ENCODE measurements around the gene FNDC3B. TPM values are rescaled to one million over a fixed set of nuclear protein-coding genes. Genes with fewer than 3 reads are reported as not detected.
A peak's percentile ranks its signal among the peaks of the same experiment; 100 is the strongest.
"Not testable (repeated sequence)": the region's sequence is repeated elsewhere in the genome, so short reads cannot be mapped to it uniquely, and the experiment has no call there.

FNDC3B gene
- total RNA-seq, 1 donor from 2014 or later, result 103 TPM

GRCh38 chr3:172235698-172236097, 196.3 kb downstream of the FNDC3B start:
- no peak for DNase-seq (ENCODE audit: low spot score)

DNA sequence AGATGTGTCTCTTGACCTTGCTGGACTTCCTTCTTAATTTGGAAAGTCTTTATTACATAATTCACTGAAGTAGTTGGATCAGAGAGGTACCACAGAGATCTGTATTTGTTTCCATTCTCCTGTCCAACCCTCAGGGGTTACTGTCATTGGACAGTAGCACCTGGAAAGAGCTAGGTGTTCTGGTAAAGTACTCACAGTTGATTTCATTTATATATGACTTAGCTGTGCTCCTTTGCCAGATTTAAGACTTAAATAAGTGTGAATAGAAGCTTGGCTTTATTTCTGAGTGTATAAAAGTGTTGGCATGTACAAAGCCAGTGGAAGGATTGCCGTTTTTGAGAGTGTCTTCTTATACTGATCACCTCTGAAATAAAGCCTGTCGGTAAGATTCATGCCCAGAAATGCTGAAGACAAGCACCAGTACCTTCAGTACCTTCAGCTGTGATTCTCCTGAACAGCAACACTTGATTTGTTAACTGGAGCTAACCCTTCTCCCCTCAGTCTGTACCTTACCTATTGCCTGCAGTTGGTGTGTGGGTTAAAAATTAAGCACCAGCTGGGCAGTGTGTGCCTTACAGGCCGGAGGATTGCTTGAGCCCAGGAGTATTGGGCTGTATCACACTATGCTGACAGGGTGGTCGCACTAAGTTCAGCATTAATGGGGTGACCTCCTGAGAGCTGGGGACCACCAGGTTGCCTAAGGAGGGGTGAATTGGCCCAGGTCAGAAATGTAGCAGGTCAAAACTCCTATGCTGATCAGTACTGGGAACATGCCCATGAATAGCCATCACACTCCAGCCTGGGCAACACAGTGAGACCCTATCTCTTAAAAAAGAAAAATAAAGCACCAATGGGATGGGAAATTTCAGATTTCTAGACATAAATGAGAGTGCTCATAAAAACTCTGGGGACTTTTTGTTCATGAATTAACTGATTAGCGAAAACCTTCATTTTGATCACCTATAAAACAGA, 197.7 kb downstream of the FNDC3B start:
- DNase-seq (ENCODE audit: low spot score), result no peak

DNA sequence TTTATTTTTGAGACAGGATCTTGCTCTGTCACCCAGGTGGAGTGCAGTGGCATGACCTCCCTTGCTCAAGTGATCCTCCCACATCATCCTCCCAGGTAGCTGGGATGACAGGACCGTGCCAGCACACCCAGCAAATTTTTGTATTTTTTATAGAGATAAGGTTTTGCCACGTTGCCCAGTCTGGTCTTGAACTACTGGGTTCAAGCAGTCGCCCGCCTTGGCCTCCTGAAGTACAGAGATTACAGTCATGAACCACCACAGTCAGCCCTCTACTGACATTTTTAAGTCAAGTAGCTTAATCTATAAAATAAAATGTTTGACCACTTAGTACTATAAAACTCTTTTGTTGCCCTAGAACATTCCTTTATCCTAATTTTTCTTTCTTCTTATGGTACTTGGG, 198.8 kb downstream of the FNDC3B start:
- DNase-seq (ENCODE audit: low spot score), result no peak

GRCh38 chr3:172239218-172239790, 199.9 kb downstream of the FNDC3B start:
- no peak for DNase-seq (ENCODE audit: low spot score)

GRCh38 chr3:172241405-172241804, 202.0 kb downstream of the FNDC3B start:
- DNase-seq (ENCODE audit: low spot score), result no peak

- DNase-seq (ENCODE audit: low spot score), result not testable (repeated sequence)
These were observed 203.1 kb downstream of the FNDC3B start for GRCh38 chr3:172242471-172242870.

- DNase-seq (ENCODE audit: low spot score), result not testable (repeated sequence)
These were observed 204.0 kb downstream of the FNDC3B start for GRCh38 chr3:172243376-172243775.

GRCh38 chr3:172244011-172244410, 204.6 kb downstream of the FNDC3B start:
- DNase-seq (ENCODE audit: low spot score), result no peak

- DNase-seq (ENCODE audit: low spot score), result no peak
These were observed 205.9 kb downstream of the FNDC3B start for GRCh38 chr3:172245241-172245640.

DNA sequence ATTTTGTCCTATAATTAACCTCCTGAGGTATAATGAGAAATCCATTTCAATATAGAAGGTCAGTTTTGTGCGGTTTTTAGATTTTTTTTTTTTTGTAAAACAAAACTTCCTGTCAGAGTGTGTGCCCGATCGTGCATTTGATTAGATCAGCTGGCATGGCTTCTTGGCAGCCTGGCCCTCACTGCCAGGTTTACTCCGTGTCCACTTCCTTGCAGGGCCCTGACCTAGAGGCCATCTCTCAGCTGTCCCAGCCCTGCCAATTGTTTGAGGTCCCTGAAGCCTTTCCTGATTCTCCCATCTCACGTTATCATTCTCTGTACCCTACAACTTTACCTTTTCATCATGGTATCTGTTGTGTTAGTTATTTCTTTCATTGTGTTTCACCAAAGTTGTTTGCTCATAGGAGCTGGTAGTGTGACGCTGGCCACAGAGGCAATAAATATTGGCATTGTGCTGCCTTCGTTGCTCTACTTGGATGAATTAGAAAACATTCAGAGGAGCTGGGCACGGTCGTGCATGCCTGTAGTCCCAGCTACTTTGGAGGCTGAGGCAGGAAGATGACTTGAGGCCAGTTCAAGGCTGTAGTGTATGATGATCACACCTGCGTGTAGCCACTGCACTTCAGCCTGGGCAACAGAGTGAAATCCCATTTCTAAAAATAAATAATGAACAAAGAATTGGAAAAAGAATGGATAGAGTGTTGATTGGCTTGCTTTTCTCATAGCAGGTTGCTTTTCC, 206.9 kb downstream of the FNDC3B start:
- DNase-seq (ENCODE audit: low spot score), result peak; percentile 23

GRCh38 chr3:172247525-172248274, 208.3 kb downstream of the FNDC3B start:
- no peak for DNase-seq (ENCODE audit: low spot score)

GRCh38 chr3:172249039-172249438, 209.7 kb downstream of the FNDC3B start:
- no peak for DNase-seq (ENCODE audit: low spot score)

- DNase-seq (ENCODE audit: low spot score), result no peak
These were observed 211.8 kb downstream of the FNDC3B start for GRCh38 chr3:172251211-172251610.

DNA sequence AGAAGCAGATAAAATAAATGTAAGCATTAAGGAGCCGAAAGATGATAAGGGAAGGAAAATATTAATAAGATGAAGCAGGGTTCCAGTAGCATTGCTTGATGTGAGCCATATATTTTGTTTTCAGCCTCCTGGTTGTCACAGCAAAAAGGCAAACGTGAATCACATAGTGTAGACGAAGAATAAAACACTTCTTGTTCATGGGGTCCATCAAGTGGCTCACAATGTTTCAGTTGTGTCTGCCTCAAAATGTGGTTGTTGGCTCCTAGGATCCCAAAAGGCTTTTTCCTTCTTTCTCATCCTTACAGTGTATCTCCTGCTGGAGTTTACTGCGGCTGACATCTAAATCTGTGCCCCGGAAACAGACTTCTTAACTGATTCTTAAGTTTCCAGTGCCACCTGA, 213.8 kb downstream of the FNDC3B start:
- DNase-seq (ENCODE audit: low spot score), result no peak

DNA sequence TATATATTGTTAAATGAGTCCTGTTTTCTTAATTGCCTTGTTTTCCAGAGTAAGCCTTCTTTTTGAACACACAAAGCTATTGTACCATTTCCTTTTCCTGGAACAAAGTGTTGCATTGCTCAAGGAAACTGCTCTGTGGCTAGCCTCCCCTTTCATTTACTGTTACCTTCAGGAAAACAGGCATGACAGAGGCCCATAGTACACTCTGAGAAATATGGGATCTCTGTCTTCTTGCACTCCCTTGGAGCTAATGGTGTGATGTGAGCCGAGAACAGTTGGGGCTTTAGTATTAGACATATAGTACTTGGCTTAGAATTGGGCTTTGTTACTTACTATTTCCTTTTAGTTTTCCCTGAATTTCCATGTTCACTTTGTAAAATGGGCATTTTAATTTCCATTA, 215.2 kb downstream of the FNDC3B start:
- no peak for DNase-seq (ENCODE audit: low spot score)

DNA sequence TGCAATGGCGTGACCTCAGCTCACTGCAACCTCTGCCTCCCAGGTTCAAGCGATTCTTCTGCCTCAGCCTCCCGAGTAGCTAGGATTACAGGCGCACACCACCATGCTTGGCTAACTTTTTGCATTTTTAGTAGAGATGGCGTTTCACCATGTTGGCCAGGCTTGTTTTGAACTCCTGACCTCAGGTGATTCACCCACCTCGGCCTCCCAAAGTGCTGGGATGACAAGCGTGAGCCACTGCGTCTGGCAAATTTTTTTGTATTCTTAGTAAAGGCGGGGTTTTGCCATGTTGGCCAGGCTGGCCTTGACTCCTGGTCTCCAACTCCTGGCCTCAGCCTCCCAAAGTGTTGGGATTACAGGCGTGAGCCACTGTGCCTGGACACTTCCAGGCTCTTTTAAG, 215.9 kb downstream of the FNDC3B start:
- DNase-seq (ENCODE audit: low spot score), result not testable (repeated sequence)

DNA sequence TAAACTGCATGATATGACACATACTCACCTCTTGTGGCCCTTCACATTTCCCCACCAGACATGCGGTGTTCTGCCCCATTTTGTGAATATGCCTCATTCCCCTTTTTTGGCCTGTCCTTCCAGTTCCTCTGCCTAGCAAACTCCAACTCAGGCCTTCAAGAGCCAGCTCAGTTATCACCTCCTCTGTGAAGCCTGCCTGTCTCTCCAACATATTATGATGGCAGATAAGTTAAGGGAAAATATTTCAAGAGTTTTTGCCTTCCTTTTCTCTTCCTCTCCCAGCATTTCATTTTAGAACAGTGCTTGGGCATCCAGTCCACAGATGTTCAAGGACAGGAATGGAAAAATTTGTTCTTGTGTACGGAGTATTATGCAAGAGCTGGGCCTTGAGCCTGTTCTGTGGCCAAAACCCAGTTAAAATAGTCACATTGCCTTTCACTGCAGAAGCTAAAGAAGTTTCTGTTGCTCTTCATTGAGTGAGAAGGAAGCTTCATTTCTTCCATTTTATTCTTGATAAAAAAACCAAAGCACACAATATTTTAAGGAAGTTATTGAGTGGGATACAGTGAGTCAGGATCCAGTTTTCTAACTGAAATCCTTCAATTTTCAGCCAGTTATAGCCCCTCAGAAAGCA, 216.8 kb downstream of the FNDC3B start:
- DNase-seq (ENCODE audit: low spot score), result peak; percentile 55

DNA sequence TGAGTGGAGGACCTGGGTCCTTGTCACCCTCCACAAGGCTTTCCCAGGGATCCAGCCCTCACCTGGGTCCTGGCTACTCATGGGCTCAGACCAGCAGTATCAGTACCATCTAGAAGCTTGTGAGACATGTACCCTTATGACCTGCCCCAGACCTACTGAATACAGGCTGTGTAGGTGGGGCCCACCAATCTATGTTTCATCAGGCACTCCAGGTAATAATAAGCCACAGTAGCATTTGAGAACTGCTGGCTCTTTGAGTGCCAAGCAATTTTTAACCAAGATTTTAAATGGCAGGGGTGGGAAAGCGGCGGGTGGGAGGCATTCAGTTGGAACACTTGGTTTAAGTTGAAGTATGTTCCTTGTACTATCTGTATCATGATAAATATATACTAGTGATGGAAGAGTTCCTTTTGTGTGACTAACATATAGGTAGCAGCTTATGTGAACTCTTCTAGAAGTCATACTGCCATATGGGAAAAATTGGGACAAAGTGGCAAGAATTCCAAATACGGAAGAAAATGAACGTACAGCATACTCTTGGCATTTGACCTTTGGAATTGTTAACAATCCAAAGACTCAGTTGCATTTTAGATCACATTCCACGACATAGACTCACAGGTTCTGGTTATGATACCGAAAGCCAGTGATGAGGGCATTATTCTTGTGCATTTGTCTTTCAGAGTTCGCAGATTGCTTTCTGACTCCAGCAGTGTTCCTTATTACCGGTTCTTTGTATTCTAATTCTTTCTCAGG, 218.4 kb downstream of the FNDC3B start:
- no peak for DNase-seq (ENCODE audit: low spot score)

- no peak for DNase-seq (ENCODE audit: low spot score)
These were observed 219.2 kb downstream of the FNDC3B start for GRCh38 chr3:172258624-172259023.

- DNase-seq (ENCODE audit: low spot score), result no peak
These were observed 219.7 kb downstream of the FNDC3B start for GRCh38 chr3:172259111-172259541.

Data from mucosa of gallbladder (tissue), 1 donor.